ENCODE results near the gene RCOR1.

The RCOR1 gene

GRCh38 chr14:102723650-102724049 is 131.2 kb downstream of the RCOR1 start:
- Histone ChIP-seq H3K36me3 (ENCODE audit: insufficient read depth, low read length) (peaks cover 30% of the 10 kb centered on the region; the same call in 1 of the 2 replicates), H3K4me1 (ENCODE audit: insufficient read depth, low read length, severe bottlenecking) (no peaks in the 10 kb centered on the region), H3K27me3 (ENCODE audit: insufficient read depth, low read length) (no peaks in the 10 kb centered on the region), H4K20me1 (ENCODE audit: insufficient read depth, low read length) (no peaks in the 10 kb centered on the region), H3K9me2 (ENCODE audit: low read depth, low read length) (no peaks in the 10 kb centered on the region), H2AFZ (ENCODE audit: low read length) (no peak overlapping the region), H3K9me3 (ENCODE audit: low read length) (no peaks in the 10 kb centered on the region), H3K79me2 (ENCODE audit: insufficient read depth, low read length) (no peaks in the 10 kb centered on the region), H3K4me3 (ENCODE audit: low read depth, low read length, poor library complexity, severe bottlenecking) (no peak overlapping the region), H3K27ac (ENCODE audit: low read depth, low read length, poor library complexity, severe bottlenecking) (no peak overlapping the region), H3F3A (ENCODE audit: insufficient read depth, low read length) (no peaks in the 10 kb centered on the region), H3K9ac (ENCODE audit: low read length) (no peak overlapping the region), H3K4me2 (ENCODE audit: low read length) (no peak overlapping the region)
- TF ChIP-seq CTCF (IDR thresholded peaks at IDR 0.05; ENCODE audit: low read length) (no peak), EZH2 (IDR thresholded peaks at IDR 0.05; ENCODE audit: borderline replicate concordance, low read length) (no peak)

GRCh38 chr14:102726191-102726949 is 133.9 kb downstream of the RCOR1 start:
- TF ChIP-seq EZH2 (IDR thresholded peaks at IDR 0.05; ENCODE audit: borderline replicate concordance, low read length) (no peak), CTCF (IDR thresholded peaks at IDR 0.05; ENCODE audit: low read length) (no peak)

GRCh38 chr14:102727336-102728095 is 135.1 kb downstream of the RCOR1 start:
- Histone ChIP-seq H3K4me3 (ENCODE audit: low read depth, low read length, poor library complexity, severe bottlenecking) (no peak overlapping the region), H4K20me1 (ENCODE audit: insufficient read depth, low read length) (no peaks in the 10 kb centered on the region), H3K4me2 (ENCODE audit: low read length) (no peak overlapping the region), H3K27me3 (ENCODE audit: insufficient read depth, low read length) (no peaks in the 10 kb centered on the region), H3F3A (ENCODE audit: insufficient read depth, low read length) (no peaks in the 10 kb centered on the region), H3K9me2 (ENCODE audit: low read depth, low read length) (no peaks in the 10 kb centered on the region), H3K79me2 (ENCODE audit: insufficient read depth, low read length) (no peaks in the 10 kb centered on the region), H3K36me3 (ENCODE audit: insufficient read depth, low read length) (peaks cover 32% of the 10 kb centered on the region; the same call in 1 of the 2 replicates), H3K9ac (ENCODE audit: low read length) (no peak overlapping the region), H3K4me1 (ENCODE audit: insufficient read depth, low read length, severe bottlenecking) (no peaks in the 10 kb centered on the region), H3K9me3 (ENCODE audit: low read length) (no peaks in the 10 kb centered on the region), H3K27ac (ENCODE audit: low read depth, low read length, poor library complexity, severe bottlenecking) (no peak overlapping the region), H2AFZ (ENCODE audit: low read length) (no peak overlapping the region)
- TF ChIP-seq CTCF (IDR thresholded peaks at IDR 0.05; ENCODE audit: low read length): no peak
- no peak for TF ChIP-seq EZH2 (IDR thresholded peaks at IDR 0.05; ENCODE audit: borderline replicate concordance, low read length)

More at GRCh38 chr14:102726191-102726949, 133.9 kb downstream of the RCOR1 start:
- Histone ChIP-seq H3F3A (ENCODE audit: insufficient read depth, low read length) (no peaks in the 10 kb centered on the region), H3K4me1 (ENCODE audit: insufficient read depth, low read length, severe bottlenecking) (no peaks in the 10 kb centered on the region), H3K9ac (ENCODE audit: low read length) (no peak overlapping the region), H3K36me3 (ENCODE audit: insufficient read depth, low read length) (peaks cover 41% of the 10 kb centered on the region; the same call in 1 of the 2 replicates), H3K27me3 (ENCODE audit: insufficient read depth, low read length) (no peaks in the 10 kb centered on the region), H2AFZ (ENCODE audit: low read length) (no peak overlapping the region), H3K4me2 (ENCODE audit: low read length) (no peak overlapping the region), H3K9me3 (ENCODE audit: low read length) (no peaks in the 10 kb centered on the region), H3K79me2 (ENCODE audit: insufficient read depth, low read length) (no peaks in the 10 kb centered on the region), H4K20me1 (ENCODE audit: insufficient read depth, low read length) (no peaks in the 10 kb centered on the region), H3K4me3 (ENCODE audit: low read depth, low read length, poor library complexity, severe bottlenecking) (no peak overlapping the region), H3K27ac (ENCODE audit: low read depth, low read length, poor library complexity, severe bottlenecking) (no peak overlapping the region), H3K9me2 (ENCODE audit: low read depth, low read length) (no peaks in the 10 kb centered on the region)

Measured in OCI-LY1 (cell line).